Heart left ventricle (tissue), 13 donors: ENCODE data around the gene LIMS2.

Experiments used
- POLR2A ChIP-seq, 2 donors: fragments of 450-650 bp; IDR thresholded peaks; one replicate each; pipeline ENCODE4 v1.6.1; 2017; ENCODE audit warnings: antibody characterized with exemption in 2 of 2, mild to moderate bottlenecking in 2 of 2, moderate library complexity in 2 of 2
- TF ChIP-seq, protein P1 (sequence below), 12 donors: fragments of 200-600 bp; sonication (generic) in 4 of 12; IDR thresholded peaks; one replicate each; pipeline versions ENCODE4 v1.5.0 to v1.8.0; 2018 to 2022; ENCODE audit warnings: antibody characterized with exemption in 12 of 12, mild to moderate bottlenecking in 5 of 12
- donor health status: ischemic (EF 13 %, LVEDD 7.1; RV severe dilation, severe dysfunction).
- donor health status: DM: no; HTN: yes; CAD: no.
- donor health status: DM: no; HTN: no; CAD: no.
- donor health status: ischemic (EF 25% LVEDD 6.9; RV normal size, moderate dysfunction).
- donor health status: ischemic (EF 25% LVEDD 5.7; RV mildly dilated, moderate dysfunction).
- donor health status: ischemic (EF 35%, LVEDD 5.7; RV mildly dilated, moderate dysfunction).
- donor health status: nonischemic (EF 11% LVEDD 7.7; RV severe dilation, severe dysfunction).
- donor health status: DM: yes; HTN: yes; CAD: no.
- donor health status: PGD.
- donor health status: ischemic (EF 29% LVEDD 5.4; RV normal size, mild dysfunction).
- donor health status: nonischemic (EF 23%, LVEDD 6.1; RV moderate dilation, normal function).

DNA sequence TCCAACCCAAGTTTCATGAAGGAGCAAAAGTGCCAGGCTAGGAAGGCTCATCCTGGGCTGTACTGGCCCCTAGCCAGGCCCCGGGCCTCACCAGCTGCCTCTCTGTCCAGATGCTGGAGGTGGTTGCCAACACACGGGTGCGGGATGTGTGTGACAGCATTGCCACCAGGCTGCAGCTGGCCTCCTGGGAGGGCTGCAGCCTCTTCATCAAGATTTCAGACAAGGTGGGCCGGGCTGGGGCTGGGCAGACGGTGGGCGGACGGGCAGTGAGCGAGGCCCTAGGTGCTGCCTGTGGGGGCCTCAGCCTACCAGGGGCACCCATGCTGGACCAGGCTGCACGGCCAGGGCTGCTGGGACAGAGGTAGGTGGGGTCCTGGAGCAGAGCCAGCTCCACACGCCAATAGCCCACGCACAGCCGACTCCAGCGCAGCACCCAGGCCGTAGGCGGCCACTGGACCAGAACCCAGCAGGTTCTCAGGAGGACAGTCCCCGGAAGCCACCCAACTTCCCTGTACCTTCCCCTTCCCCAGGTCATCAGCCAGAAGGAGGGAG, 41.2 kb downstream of the LIMS2 start:
- TF ChIP-seq, protein P1, sequence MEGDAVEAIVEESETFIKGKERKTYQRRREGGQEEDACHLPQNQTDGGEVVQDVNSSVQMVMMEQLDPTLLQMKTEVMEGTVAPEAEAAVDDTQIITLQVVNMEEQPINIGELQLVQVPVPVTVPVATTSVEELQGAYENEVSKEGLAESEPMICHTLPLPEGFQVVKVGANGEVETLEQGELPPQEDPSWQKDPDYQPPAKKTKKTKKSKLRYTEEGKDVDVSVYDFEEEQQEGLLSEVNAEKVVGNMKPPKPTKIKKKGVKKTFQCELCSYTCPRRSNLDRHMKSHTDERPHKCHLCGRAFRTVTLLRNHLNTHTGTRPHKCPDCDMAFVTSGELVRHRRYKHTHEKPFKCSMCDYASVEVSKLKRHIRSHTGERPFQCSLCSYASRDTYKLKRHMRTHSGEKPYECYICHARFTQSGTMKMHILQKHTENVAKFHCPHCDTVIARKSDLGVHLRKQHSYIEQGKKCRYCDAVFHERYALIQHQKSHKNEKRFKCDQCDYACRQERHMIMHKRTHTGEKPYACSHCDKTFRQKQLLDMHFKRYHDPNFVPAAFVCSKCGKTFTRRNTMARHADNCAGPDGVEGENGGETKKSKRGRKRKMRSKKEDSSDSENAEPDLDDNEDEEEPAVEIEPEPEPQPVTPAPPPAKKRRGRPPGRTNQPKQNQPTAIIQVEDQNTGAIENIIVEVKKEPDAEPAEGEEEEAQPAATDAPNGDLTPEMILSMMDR (IDR thresholded peaks at IDR 0.05): no peak
- no peak for TF ChIP-seq POLR2A (IDR thresholded peaks at IDR 0.05)
